ENCODE data around the gene SACS. TPM values are rescaled to one million over a fixed set of nuclear protein-coding genes. Genes with fewer than 3 reads are reported as not detected.
"Not testable (repeated sequence)": the region's sequence is repeated elsewhere in the genome, so short reads cannot be mapped to it uniquely, and the experiment has no call there.

The SACS gene
- total and polyA plus RNA-seq, 5 donors from 2014 or later = 5.2 to 23.4 (median 6.8) TPM

DNA sequence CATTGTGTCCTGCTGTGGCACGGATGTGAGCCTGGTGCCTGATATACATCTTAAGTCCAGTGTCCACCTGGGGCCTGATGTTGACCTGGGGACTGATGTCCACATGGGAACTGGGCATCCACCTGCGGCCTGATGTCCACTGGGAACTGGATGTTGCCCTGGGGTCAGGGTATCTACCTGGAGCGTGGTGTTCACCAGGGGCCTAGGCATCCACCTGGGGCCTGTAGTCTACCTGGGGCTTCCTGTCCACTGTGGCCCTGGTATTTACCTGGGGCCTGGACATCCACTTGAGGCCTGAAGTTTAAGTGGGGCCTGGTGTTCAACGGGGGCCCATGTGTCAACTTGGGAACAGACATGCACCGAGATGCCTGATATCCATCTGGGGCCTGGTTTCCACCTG lies 11.9 kb downstream of the SACS start:
- DNase-seq (no peak), ATAC-seq (ENCODE audit: low read depth in 2 of 2) (no peak)
- no peak overlapping the region for H3K27ac Mint-ChIP-seq
- H3K4me1 ChIP-seq (ENCODE audit: control insufficient read depth, insufficient read depth, low read length, poor library complexity, severe bottlenecking) = no peaks in the 10 kb centered on the region
- H3K4me3 ChIP-seq (ENCODE audit: low read depth, low read length) = no peak overlapping the region
- no peaks in the 10 kb centered on the region for H3K27me3 Mint-ChIP-seq
- no peak overlapping the region for H3K27ac ChIP-seq (ENCODE audit: insufficient read depth, low read length, poor library complexity, severe bottlenecking)
- no peaks in the 10 kb centered on the region for H3K36me3 Mint-ChIP-seq
- H3K9me3 ChIP-seq (ENCODE audit: control insufficient read depth in 2 of 2, low read length in 2 of 2) = no peaks in the 10 kb centered on the region
- no peaks in the 10 kb centered on the region for H3K9me3 Mint-ChIP-seq
- no peaks in the 10 kb centered on the region for H3K4me1 Mint-ChIP-seq
- no peaks in the 10 kb centered on the region for H3K36me3 ChIP-seq (ENCODE audit: control insufficient read depth, insufficient read depth, low read length)
- H3K27me3 ChIP-seq (ENCODE audit: control insufficient read depth, insufficient read depth, low read length) = no peaks in the 10 kb centered on the region
- no peak overlapping the region for H3K4me3 Mint-ChIP-seq

DNA sequence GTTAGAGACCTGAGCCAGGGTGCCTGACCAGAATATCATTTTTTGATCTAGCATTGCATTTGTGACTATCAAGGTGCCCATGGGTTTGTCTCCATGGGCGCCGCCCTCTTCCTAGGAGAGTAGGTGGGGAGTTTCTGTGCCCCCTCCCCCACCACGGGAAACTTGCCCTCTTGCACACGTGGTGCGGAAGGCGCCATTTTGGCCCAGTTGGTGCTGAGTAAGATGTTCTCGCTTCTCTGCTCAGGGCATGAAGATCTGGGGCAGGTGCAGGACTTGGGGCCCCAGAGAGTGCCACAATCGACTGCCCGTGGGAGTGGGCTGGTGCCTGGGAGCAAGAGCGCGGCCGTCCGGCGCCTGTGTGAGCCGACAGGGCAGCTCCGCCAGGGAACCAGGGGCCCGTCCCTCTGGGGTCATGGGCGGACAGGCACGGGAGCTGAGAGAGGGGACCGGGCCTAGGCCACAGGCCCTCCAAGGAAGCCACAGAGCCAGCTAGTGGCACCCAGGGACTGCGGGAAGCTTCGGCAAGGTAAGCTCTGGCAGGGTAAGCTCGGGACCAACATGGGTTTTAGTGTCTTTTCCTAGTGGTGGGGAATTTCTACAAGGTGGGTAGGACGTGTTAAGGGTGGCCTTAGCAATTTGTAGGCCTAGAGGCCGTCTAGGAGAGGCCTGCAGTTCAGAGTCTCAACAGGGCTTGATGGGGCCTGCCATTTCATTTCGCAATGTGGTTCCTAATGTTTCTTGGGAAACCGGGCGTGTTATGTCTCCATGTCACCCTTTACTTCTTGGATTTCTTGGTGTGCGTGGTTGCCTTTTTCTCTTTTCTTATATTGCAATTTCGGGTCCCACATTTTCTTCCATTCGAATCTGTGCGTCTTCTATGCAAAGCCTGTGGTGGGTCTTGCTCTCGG lies 14.5 kb downstream of the SACS start:
- Histone ChIP-seq H3K36me3 (ENCODE audit: control insufficient read depth, insufficient read depth, low read length) (no peaks in the 10 kb centered on the region), H3K27me3 (ENCODE audit: control insufficient read depth, insufficient read depth, low read length) (no peaks in the 10 kb centered on the region), H3K4me1 (ENCODE audit: control insufficient read depth, insufficient read depth, low read length, poor library complexity, severe bottlenecking) (no peaks in the 10 kb centered on the region), H3K9me3 (ENCODE audit: control insufficient read depth in 2 of 2, low read length in 2 of 2) (no peaks in the 10 kb centered on the region), H3K4me3 (ENCODE audit: low read depth, low read length) (no peak overlapping the region), H3K27ac (ENCODE audit: insufficient read depth, low read length, poor library complexity, severe bottlenecking) (no peak overlapping the region)
- Mint-ChIP-seq H3K9me3 (no peaks in the 10 kb centered on the region), H3K27me3 (peaks cover 4% of the 10 kb centered on the region), H3K4me1 (no peaks in the 10 kb centered on the region), H3K36me3 (no peaks in the 10 kb centered on the region), H3K4me3 (no peak overlapping the region), H3K27ac (no peak overlapping the region)
- ATAC-seq (ENCODE audit: low read depth in 2 of 2) = no peak
- DNase-seq = no peak

- no peak overlapping the region for H3K4me3 ChIP-seq (ENCODE audit: low read depth, low read length)
- Mint-ChIP-seq H3K27me3 (peaks cover 18% of the 10 kb centered on the region), H3K4me1 (no peaks in the 10 kb centered on the region), H3K27ac (no peak overlapping the region), H3K36me3 (no peaks in the 10 kb centered on the region), H3K4me3 (no peak overlapping the region), H3K9me3 (no peaks in the 10 kb centered on the region)
- DNase-seq = no peak
- H3K27me3 ChIP-seq (ENCODE audit: control insufficient read depth, insufficient read depth, low read length) = peaks cover 2% of the 10 kb centered on the region
- H3K36me3 ChIP-seq (ENCODE audit: control insufficient read depth, insufficient read depth, low read length) = no peaks in the 10 kb centered on the region
- no peak overlapping the region for H3K27ac ChIP-seq (ENCODE audit: insufficient read depth, low read length, poor library complexity, severe bottlenecking)
- ATAC-seq (ENCODE audit: low read depth in 2 of 2) = no peak
- no peaks in the 10 kb centered on the region for H3K9me3 ChIP-seq (ENCODE audit: control insufficient read depth in 2 of 2, low read length in 2 of 2)
- H3K4me1 ChIP-seq (ENCODE audit: control insufficient read depth, insufficient read depth, low read length, poor library complexity, severe bottlenecking) = no peaks in the 10 kb centered on the region
Measured at GRCh38 chr13:23414682-23415081, 18.8 kb downstream of the SACS start.

DNA sequence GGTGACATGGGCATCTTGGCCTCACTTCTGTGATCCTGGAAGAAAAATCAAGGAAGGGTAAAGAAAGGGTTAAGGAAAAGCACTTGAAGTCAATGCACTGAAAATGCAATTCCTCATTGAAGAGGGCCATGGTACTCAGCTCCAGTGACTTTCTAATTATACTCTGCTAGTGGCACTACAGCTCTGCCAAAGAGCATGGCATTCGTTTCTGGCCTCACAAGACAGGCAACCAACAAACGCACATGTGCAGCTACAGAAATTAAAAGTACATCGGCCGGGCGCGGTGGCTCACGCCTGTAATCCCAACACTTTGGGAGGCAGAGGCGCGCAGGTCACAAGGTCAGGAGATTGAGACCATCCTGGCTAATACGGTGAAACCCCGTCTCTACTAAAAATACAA lies 21.8 kb downstream of the SACS start:
- ATAC-seq (ENCODE audit: low read depth in 2 of 2) (no peak), DNase-seq (no peak)
- Mint-ChIP-seq H3K36me3 (no peaks in the 10 kb centered on the region), H3K4me3 (no peak overlapping the region), H3K27ac (no peak overlapping the region), H3K4me1 (peaks cover 0 to 2% (median 1%) of the 10 kb centered on the region in 4 donors), H3K9me3 (no peaks in the 10 kb centered on the region), H3K27me3 (peaks cover 25% of the 10 kb centered on the region)
- H3K4me1 ChIP-seq (ENCODE audit: control insufficient read depth, insufficient read depth, low read length, poor library complexity, severe bottlenecking) = no peaks in the 10 kb centered on the region
- no peaks in the 10 kb centered on the region for H3K36me3 ChIP-seq (ENCODE audit: control insufficient read depth, insufficient read depth, low read length)
- H3K27me3 ChIP-seq (ENCODE audit: control insufficient read depth, insufficient read depth, low read length) = peaks cover 2% of the 10 kb centered on the region
- H3K9me3 ChIP-seq (ENCODE audit: control insufficient read depth in 2 of 2, low read length in 2 of 2) = no peaks in the 10 kb centered on the region
- no peak overlapping the region for H3K27ac ChIP-seq (ENCODE audit: insufficient read depth, low read length, poor library complexity, severe bottlenecking)
- no peak overlapping the region for H3K4me3 ChIP-seq (ENCODE audit: low read depth, low read length)

- Histone ChIP-seq H3K27me3 (ENCODE audit: control insufficient read depth, insufficient read depth, low read length) (peaks cover 2% of the 10 kb centered on the region), H3K36me3 (ENCODE audit: control insufficient read depth, insufficient read depth, low read length) (no peaks in the 10 kb centered on the region), H3K4me1 (ENCODE audit: control insufficient read depth, insufficient read depth, low read length, poor library complexity, severe bottlenecking) (no peaks in the 10 kb centered on the region), H3K4me3 (ENCODE audit: low read depth, low read length) (no peak overlapping the region), H3K9me3 (ENCODE audit: control insufficient read depth in 2 of 2, low read length in 2 of 2) (no peaks in the 10 kb centered on the region), H3K27ac (ENCODE audit: insufficient read depth, low read length, poor library complexity, severe bottlenecking) (no peak overlapping the region)
- DNase-seq (no peak), ATAC-seq (ENCODE audit: low read depth in 2 of 2) (no peak)
- H3K27me3 Mint-ChIP-seq = peaks cover 26% of the 10 kb centered on the region
- no peak overlapping the region for H3K4me3 Mint-ChIP-seq
- H3K36me3 Mint-ChIP-seq = no peaks in the 10 kb centered on the region
- no peak overlapping the region for H3K27ac Mint-ChIP-seq
- no peaks in the 10 kb centered on the region for H3K9me3 Mint-ChIP-seq
- H3K4me1 Mint-ChIP-seq = peaks cover 0 to 3% (median 1%) of the 10 kb centered on the region in 4 donors
Measured at GRCh38 chr13:23411220-23411619, 22.3 kb downstream of the SACS start.

- Histone ChIP-seq H3K4me3 (ENCODE audit: low read depth, low read length) (no peak overlapping the region), H3K27ac (ENCODE audit: insufficient read depth, low read length, poor library complexity, severe bottlenecking) (no peak overlapping the region), H3K27me3 (ENCODE audit: control insufficient read depth, insufficient read depth, low read length) (peaks cover 2% of the 10 kb centered on the region), H3K9me3 (ENCODE audit: control insufficient read depth in 2 of 2, low read length in 2 of 2) (no peaks in the 10 kb centered on the region), H3K36me3 (ENCODE audit: control insufficient read depth, insufficient read depth, low read length) (no peaks in the 10 kb centered on the region), H3K4me1 (ENCODE audit: control insufficient read depth, insufficient read depth, low read length, poor library complexity, severe bottlenecking) (no peaks in the 10 kb centered on the region)
- peaks cover 30% of the 10 kb centered on the region for H3K27me3 Mint-ChIP-seq
- H3K4me1 Mint-ChIP-seq = peaks cover 0 to 3% (median 1%) of the 10 kb centered on the region in 4 donors
- DNase-seq (no peak), ATAC-seq (ENCODE audit: low read depth in 2 of 2) (no peak)
- H3K27ac Mint-ChIP-seq = peak overlapping the region in 1 of 3 donors; percentile 12
- H3K9me3 Mint-ChIP-seq = peaks cover 0 to 2% (median 0%) of the 10 kb centered on the region in 7 donors
- H3K4me3 Mint-ChIP-seq = no peak overlapping the region
- H3K36me3 Mint-ChIP-seq = no peaks in the 10 kb centered on the region
Measured at GRCh38 chr13:23408026-23408425, 25.5 kb downstream of the SACS start.

DNA sequence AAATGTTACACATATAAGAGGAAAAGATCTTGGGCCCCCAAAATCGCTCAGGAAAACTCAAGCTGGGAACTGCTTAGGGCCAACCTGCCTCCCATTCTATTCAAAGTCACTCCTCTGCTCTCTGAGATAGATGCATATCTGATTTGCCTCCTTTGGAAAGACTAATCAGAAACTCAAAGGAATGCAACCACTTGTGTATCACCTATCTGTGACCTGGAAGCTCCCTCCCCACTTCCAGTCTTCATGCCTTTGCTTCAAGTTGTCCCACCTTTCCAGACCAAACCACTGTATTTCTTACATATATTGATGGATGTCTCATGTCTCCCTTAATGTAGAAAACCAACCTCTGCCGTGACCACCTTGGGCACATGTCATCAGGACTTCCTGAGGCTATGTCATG lies 32.3 kb downstream of the SACS start:
- H3K9me3 ChIP-seq (ENCODE audit: control insufficient read depth in 2 of 2, low read length in 2 of 2); H3K36me3 ChIP-seq (ENCODE audit: control insufficient read depth, insufficient read depth, low read length); H3K4me1 Mint-ChIP-seq; H3K36me3 Mint-ChIP-seq; H3K27me3 ChIP-seq (ENCODE audit: control insufficient read depth, insufficient read depth, low read length); DNase-seq; H3K4me3 ChIP-seq (ENCODE audit: low read depth, low read length); H3K27ac Mint-ChIP-seq; H3K27ac ChIP-seq (ENCODE audit: insufficient read depth, low read length, poor library complexity, severe bottlenecking); H3K4me3 Mint-ChIP-seq; H3K4me1 ChIP-seq (ENCODE audit: control insufficient read depth, insufficient read depth, low read length, poor library complexity, severe bottlenecking); ATAC-seq (ENCODE audit: low read depth in 2 of 2): not testable (repeated sequence)
- Mint-ChIP-seq H3K27me3 (peaks cover 23% of the 10 kb centered on the region), H3K9me3 (peaks cover 0 to 12% (median 2%) of the 10 kb centered on the region in 7 donors)

GRCh38 chr13:23399347-23399746 lies 34.2 kb downstream of the SACS start:
- H3K36me3 Mint-ChIP-seq = no peaks in the 10 kb centered on the region
- no peaks in the 10 kb centered on the region for H3K36me3 ChIP-seq (ENCODE audit: control insufficient read depth, insufficient read depth, low read length)
- ATAC-seq (ENCODE audit: low read depth in 2 of 2) = no peak
- H3K4me1 ChIP-seq (ENCODE audit: control insufficient read depth, insufficient read depth, low read length, poor library complexity, severe bottlenecking) = no peaks in the 10 kb centered on the region
- no peak overlapping the region for H3K27ac Mint-ChIP-seq
- no peak overlapping the region for H3K4me3 Mint-ChIP-seq
- H3K4me1 Mint-ChIP-seq = no peaks in the 10 kb centered on the region
- H3K4me3 ChIP-seq (ENCODE audit: low read depth, low read length) = no peak overlapping the region
- H3K9me3 Mint-ChIP-seq = peaks cover 0 to 12% (median 2%) of the 10 kb centered on the region in 7 donors
- peaks cover 2% of the 10 kb centered on the region for H3K27me3 ChIP-seq (ENCODE audit: control insufficient read depth, insufficient read depth, low read length)
- no peaks in the 10 kb centered on the region for H3K9me3 ChIP-seq (ENCODE audit: control insufficient read depth in 2 of 2, low read length in 2 of 2)
- H3K27me3 Mint-ChIP-seq = peaks cover 15% of the 10 kb centered on the region
- H3K27ac ChIP-seq (ENCODE audit: insufficient read depth, low read length, poor library complexity, severe bottlenecking) = no peak overlapping the region
- no peak for DNase-seq
